HG02610 (cell line): ENCODE measurements around the gene TMPRSS3.

Experiments used
- ATAC-seq: cut with Tn5 transposase; IDR thresholded peaks from one replicate; pipeline ENCODE4 v1.9.1; 2021; ENCODE audit warnings: mild to moderate bottlenecking, moderate library complexity; ENCODE audit not compliant: unreplicated experiment

Gene TMPRSS3

GRCh38 chr21:42429021-42429420 is 33.2 kb upstream of the TMPRSS3 start:
- ATAC-seq, result no peak

GRCh38 chr21:42427809-42428419 is 32.1 kb upstream of the TMPRSS3 start:
- no peak for ATAC-seq

- ATAC-seq, result no peak
Measured at GRCh38 chr21:42426876-42427480, 31.1 kb upstream of the TMPRSS3 start.

- no peak for ATAC-seq
Measured at GRCh38 chr21:42426424-42426823, 30.6 kb upstream of the TMPRSS3 start.

GRCh38 chr21:42425591-42425990 is 29.7 kb upstream of the TMPRSS3 start:
- ATAC-seq, result peak; percentile 37

GRCh38 chr21:42424914-42425541 is 29.2 kb upstream of the TMPRSS3 start:
- peak; percentile 25 for ATAC-seq

GRCh38 chr21:42423685-42424084 is 27.8 kb upstream of the TMPRSS3 start:
- no peak for ATAC-seq

GRCh38 chr21:42423197-42423675 is 27.4 kb upstream of the TMPRSS3 start:
- ATAC-seq, result peak; percentile 62

- ATAC-seq, result no peak
Measured at GRCh38 chr21:42421018-42421793, 25.4 kb upstream of the TMPRSS3 start.

- no peak for ATAC-seq
Measured at GRCh38 chr21:42419845-42420244, 24.0 kb upstream of the TMPRSS3 start.

- ATAC-seq, result no peak
Measured at GRCh38 chr21:42418886-42419285, 23.0 kb upstream of the TMPRSS3 start.

- ATAC-seq, result no peak
Measured at GRCh38 chr21:42417533-42417932, 21.7 kb upstream of the TMPRSS3 start.

- peak; percentile 61 for ATAC-seq
Measured at GRCh38 chr21:42414928-42415769, 19.3 kb upstream of the TMPRSS3 start.

- ATAC-seq, result no peak
Measured at GRCh38 chr21:42414553-42414927, 18.7 kb upstream of the TMPRSS3 start.

- no peak for ATAC-seq
Measured at GRCh38 chr21:42414066-42414465, 18.2 kb upstream of the TMPRSS3 start.

- ATAC-seq, result no peak
Measured at GRCh38 chr21:42413500-42413899, 17.6 kb upstream of the TMPRSS3 start.

- ATAC-seq, result no peak
Measured at GRCh38 chr21:42413093-42413492, 17.2 kb upstream of the TMPRSS3 start.

- no peak for ATAC-seq
Measured at GRCh38 chr21:42412636-42412933, 16.7 kb upstream of the TMPRSS3 start.

- no peak for ATAC-seq
Measured at GRCh38 chr21:42411891-42412635, 16.2 kb upstream of the TMPRSS3 start.

GRCh38 chr21:42411197-42411869 is 15.5 kb upstream of the TMPRSS3 start:
- no peak for ATAC-seq
